Ishikawa (cell line): ENCODE measurements around the gene TSPAN5.

ENCODE experiments used
- CEBPB ChIP-seq: IDR thresholded peaks from 2 replicates; pipeline ENCODE4 v1.6.1; 2012
- EP300 ChIP-seq: IDR thresholded peaks from 2 replicates; pipeline ENCODE4 v1.6.1; 2012; ENCODE audit warnings: borderline replicate concordance
- MAX ChIP-seq: IDR thresholded peaks from 2 replicates; pipeline ENCODE4 v1.6.1; 2012
- NFIC ChIP-seq: IDR thresholded peaks from 2 replicates; pipeline ENCODE4 v1.6.1; 2012
- TAF1 ChIP-seq: IDR thresholded peaks from 2 replicates; pipeline ENCODE4 v1.6.1; 2012; ENCODE audit warnings: low read depth, mild to moderate bottlenecking
- YY1 ChIP-seq: IDR thresholded peaks from 2 replicates; pipeline ENCODE4 v1.6.1; 2012; ENCODE audit warnings: low read depth

GRCh38 chr4:98685225-98686042 lies 27.0 kb upstream of the TSPAN5 start:
- no peak for TF ChIP-seq EP300
- no peak for TF ChIP-seq CEBPB
- no peak for TF ChIP-seq MAX
- no peak for TF ChIP-seq TAF1
- no peak for TF ChIP-seq NFIC
- no peak for TF ChIP-seq YY1
